Posterior cingulate gyrus (tissue), 11 donors: ENCODE data around the gene KCNG2.

Experiments used
- DNase-seq, 10 donors: peaks; one replicate each; pipeline versions ENCODE4 v3.0.0 to v3.0.0-alpha.2; 2020 to 2021; ENCODE audit warnings: mixed read lengths in 3 of 10
- intact Hi-C: fragments of 100-400 bp; cut with DNase I; formaldehyde crosslinking; loops from one replicate; pipeline ENCODE4 v1.15.1; 2023

The KCNG2 gene

DNA sequence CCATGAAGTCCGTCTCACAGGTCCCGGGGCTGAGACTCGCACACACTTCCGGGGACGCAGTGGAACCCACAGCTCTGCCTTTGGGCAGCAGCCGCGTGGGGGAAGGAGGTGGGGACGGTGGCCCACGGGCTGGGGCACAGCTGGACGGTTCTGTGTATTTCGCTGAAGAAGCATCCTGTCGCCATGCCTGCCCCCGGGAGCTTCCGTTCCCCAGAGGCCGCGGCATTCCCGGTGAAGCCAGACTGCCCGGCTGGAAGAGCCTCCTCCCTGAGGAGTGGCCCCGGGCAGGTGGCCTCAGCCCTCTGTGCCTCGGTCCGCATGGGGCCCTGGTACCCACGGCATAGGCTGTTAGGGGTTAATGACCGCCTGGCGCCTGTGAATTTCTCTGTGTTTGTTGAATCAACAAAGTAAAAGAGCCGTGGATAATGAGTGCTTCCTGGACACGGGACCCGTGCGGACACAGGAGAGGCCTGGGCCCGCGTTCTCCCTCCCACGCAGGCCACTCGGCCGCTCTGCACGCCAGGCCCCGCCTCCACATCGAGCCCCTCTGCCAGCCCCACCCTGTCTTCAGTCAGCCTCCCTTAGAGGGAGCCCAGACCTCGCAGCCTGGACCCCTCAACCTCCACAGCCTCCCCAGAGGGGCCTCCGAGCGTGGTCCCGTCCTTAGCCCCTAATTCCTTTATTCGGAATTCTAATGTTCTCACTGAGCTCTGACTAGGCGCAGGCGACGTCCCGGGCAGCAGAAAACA is 51.0 kb downstream of the KCNG2 start:
- DNase-seq = peak in 2 of 10 donors; percentile 77
- intact Hi-C loops = no loop called here

DNA sequence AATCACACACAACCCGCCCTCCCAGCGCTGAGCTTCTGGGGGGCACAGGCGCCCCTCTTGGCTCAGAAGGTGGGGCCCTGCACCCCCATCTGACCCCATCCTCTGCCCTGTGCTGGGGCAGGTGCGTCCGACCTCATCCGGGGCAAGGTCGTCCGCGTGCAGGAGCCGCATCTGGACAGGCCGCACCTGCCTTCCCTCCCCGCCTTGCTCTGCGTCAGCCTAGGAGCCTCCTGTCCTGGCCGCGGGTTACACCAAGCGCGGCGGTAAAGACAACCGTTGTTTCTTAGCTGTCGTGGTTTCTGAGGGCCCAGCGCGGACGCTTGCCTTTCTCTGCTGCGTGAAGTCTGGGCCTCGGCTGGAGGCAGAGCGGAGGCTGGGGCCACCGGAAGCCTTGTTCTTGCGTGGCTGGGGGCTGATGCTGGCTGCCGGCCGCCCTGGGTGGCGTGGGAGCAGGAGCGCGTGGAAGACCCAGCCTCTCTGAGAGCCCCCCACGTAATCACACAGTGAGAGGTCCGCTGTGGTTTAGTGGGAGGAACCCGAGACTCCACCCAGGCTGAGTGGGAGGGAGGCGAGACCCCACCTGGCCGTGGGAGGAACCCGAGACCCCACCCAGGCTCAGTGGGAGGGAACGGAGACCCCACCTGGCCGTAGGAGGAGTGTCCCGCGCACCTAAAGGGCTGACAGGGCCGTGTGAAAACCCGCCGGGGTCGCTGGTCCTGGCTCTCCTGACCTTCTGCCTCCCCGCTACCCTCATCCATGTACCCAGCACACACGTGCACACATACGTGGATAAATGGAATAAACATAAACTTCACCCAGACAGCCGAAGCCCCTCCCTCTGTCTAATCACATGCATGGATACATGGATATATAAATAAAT is 51.8 kb downstream of the KCNG2 start:
- DNase-seq = peak in 2 of 10 donors; percentile 56 to 72
- intact Hi-C loops = no loop called here

- DNase-seq = peak in 1 of 10 donors; percentile 79
- intact Hi-C loops = no loop called here
Measured at GRCh38 chr18:79850731-79851130, 53.0 kb downstream of the KCNG2 start.

DNA sequence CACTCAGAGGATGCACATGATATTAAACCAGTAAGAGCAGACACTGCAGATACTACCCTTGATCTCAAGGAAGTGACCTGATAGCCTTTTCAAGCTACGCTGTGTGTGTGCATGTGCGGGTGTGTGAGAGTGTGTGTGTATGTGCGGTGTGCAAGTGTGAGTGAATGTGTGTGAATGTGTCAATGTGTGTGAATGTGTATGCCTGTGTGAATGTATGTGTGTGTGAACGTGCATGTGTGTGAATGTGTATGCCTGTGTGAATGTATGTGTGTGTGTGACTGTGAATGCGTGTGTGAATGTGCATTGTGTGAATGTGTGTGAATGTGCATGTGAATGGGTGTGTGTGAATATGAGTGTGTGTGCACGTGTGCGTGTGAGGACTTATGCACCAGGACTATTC is 53.8 kb downstream of the KCNG2 start:
- intact Hi-C loops = no loop called here
- DNase-seq = no peak

GRCh38 chr18:79851950-79852349 is 54.2 kb downstream of the KCNG2 start:
- intact Hi-C loops = no loop called here

GRCh38 chr18:79852561-79853302 is 55.0 kb downstream of the KCNG2 start:
- intact Hi-C loops = no loop called here
- DNase-seq = peak in 2 of 10 donors; percentile 61 to 78

More at GRCh38 chr18:79851950-79852349, 54.2 kb downstream of the KCNG2 start:
- DNase-seq = no peak

DNA sequence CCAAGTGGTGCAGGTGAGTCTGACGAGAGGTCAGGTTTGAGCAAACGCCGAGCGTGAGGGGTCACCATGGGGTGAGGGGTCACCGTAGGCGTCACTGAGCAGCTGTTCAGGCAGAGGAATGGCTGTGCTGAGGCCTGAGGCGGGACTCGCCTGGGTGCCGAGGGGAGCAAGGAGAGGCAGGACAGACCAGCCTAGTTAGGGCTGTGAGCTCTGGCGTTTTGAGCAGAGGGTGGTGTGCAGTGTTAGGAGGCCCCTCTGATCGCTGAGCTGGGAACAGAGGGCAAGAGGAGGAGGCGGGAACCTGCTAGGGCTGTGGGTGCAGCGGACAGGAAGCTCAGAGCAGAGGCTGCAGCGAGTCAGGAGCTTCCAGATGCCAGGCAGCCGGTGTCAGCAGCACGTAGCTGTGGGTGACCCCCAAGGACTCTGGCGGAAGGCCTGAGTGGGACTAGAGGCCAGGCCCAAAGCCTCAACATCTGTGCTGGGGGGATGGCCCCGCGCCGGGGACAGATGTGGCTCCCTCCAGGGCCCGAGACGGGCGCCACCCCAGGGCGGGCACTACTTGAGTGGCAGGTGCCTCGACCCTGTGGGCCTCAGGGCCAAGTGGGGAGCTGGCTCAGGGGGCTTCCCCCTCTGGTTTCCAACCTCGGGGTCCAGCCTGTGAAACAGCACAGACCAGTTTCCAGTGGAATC is 55.7 kb downstream of the KCNG2 start:
- intact Hi-C loops = no loop called here
- peak in 2 of 10 donors; percentile 50 to 79 for DNase-seq

GRCh38 chr18:79853993-79854364 is 56.2 kb downstream of the KCNG2 start:
- DNase-seq = no peak
- intact Hi-C loops = no loop called here

- DNase-seq = peak in 2 of 10 donors; percentile 55 to 60
- intact Hi-C loops = no loop called here
Measured at GRCh38 chr18:79855147-79855933, 57.6 kb downstream of the KCNG2 start.

DNA sequence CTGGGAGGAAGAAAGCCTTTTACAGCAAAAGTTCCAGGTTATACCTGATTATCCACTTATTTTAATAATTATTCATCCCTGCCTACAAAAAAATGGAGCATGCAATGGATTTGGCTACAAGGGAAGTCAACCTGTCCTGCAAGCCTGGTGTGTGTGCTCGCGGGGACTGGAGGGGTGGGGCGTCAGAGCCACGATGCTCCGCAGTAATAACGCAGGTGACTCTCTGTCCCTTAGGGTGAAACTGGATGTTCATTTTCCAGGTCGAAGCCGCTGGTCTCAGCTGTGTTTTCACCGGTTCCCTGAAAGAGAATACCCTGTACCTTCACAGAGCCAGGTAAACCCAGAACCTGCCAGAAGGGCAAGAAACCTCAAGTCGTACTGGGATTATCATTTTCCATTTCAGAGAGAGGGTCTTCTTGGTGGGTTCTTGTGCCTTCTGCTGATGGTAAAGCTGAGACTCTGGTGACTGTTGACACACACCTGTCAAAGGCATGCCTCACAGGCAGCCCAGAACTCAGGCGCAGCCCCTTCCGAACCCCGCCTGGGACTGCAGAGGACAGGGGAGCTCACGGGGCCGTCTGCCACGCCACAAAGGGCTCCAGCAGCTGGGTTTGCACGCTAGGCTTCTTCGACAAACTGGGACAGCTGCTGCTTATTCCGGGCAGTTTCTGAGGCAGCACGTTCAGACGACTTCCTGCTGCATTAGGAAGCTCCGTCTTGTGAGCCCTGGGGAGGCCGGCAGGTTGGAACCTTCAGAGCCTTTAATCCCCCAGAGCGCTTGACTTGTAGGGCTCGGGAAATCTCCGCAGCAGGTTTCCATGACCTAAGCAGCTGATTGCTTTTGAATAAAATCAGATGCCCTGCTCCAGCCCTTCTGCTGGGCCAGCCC is 58.6 kb downstream of the KCNG2 start:
- intact Hi-C loops = no loop called here
- peak in 2 of 10 donors; percentile 82 to 83 for DNase-seq

DNA sequence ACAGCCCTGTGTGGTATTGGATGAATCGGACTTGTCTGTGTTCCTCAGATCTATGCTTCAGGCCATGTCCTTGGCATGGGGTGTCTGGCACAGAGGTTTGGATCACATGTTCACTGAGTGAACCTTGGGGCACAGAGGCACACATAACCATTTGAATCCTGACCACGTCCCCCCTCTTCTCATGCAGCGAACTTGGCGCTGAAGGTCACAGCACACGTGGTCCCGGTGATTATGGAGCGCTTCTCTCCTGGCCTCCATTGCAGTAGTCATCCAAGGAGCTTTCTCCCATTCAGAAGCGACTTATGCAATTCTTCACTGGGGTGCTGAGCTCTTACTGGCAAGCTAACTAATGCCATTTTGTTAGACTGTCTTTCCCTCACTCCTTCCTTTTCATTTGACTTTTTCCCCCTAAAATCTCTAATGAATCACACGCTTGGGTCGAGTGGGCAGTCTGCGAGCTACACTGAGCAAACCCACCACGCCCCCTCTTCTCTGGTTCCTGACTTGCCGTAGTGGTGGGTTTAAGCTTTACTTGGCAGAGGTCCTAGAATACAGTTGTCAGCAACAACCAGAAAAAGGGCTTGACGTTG is 59.4 kb downstream of the KCNG2 start:
- DNase-seq = peak in 2 of 10 donors; percentile 55 to 75

DNA sequence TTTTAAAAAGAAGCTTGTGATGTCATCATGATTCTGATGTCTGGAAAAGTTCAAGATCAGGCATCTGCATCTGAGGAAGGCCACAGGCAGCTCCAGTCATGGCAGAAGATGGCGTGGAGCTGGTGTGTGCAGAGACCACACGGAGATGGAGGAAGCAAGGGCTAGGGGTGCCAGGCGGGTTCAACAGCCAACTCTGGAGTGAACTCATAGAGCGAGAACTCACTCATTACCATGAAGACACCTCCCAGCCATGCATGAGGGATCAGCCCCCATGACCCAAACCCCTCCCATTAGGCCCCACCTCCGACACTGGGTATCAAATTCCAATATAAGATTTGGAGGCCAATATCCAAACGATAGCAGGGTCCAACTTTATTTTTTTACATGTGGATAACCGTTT is 61.6 kb downstream of the KCNG2 start:
- peak in 1 of 10 donors; percentile 56 for DNase-seq
- intact Hi-C loops = no loop called here

More for the DNA sequence above, 59.4 kb downstream of the KCNG2 start:
- intact Hi-C loops = no loop called here

- intact Hi-C loops = no loop called here
- no peak for DNase-seq
Measured at GRCh38 chr18:79861687-79862086, 63.9 kb downstream of the KCNG2 start.

DNA sequence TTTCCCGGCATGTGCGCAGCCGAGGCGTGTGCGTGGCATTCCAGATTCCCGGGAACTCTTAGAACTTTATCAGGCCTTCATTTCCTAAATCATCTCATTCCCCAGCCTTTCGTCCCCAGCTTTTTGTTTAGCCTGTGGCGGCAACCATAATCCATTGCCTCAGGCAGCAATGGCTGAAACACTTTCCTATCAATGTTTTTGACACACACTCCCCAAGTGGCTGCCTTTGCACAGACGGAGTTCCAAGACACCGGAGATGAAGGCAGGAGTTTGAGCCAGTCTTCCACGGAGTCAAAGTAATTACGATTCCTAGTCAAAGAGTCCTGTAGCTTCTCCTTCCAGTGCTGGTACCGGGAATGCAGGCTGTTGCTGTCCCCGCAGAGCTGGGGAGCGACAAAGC is 64.8 kb downstream of the KCNG2 start:
- intact Hi-C loops = no loop called here
- DNase-seq = peak in 1 of 10 donors; percentile 51

- intact Hi-C loops = no loop called here
- peak in 4 of 10 donors; percentile 4 to 85 (median 63) for DNase-seq
Measured at GRCh38 chr18:79863161-79864005, 65.6 kb downstream of the KCNG2 start.

DNA sequence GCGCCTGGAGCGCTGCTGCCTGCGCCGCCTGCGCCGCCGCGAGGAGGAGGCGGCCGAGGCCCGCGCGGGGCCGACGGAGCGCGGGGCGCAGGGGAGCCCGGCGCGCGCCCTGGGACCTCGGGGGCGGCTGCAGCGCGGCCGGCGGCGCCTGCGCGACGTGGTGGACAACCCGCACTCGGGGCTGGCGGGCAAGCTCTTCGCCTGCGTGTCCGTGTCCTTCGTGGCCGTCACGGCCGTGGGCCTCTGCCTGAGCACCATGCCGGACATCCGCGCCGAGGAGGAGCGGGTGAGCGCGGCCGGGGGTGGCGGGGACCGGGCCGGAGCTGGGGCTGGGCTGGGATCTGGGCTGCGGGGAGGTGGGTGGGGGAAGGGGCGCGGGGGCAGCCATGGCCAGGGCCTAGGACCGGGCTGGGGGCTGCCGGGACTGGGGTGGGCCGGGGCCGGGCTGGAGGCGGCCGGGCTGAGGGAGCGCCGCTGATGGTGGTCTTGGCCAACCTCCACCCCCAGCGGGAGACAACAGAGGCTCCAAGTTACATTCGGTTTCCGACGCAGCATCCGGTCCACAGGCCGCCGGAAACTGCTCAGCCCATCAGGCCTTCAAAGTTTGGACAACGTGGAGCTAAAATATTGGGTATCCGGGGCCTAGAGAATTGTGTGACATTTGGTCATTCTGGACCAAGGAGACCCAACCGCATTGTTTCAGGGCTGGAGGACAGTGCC is 66.4 kb downstream of the KCNG2 start:
- intact Hi-C loops = no loop called here

More for the DNA sequence above, 66.4 kb downstream of the KCNG2 start:
- DNase-seq = peak in 4 of 10 donors; percentile 7 to 59 (median 22)
